H1 (cell line): ENCODE results near the gene MPRIP. TPM values are rescaled to one million over a fixed set of nuclear protein-coding genes. Genes with fewer than 3 reads are reported as not detected.

ENCODE experiments used
- CTCF ChIA-PET: fragments of 300-600 bp; sonication (Branson Sonifier 250); formaldehyde crosslinking; loops from one replicate; lab custom pipeline; 2021; ENCODE audit not compliant: partially characterized antibody; lab: Charles Lee
- POLR2A ChIA-PET: fragments of 300-600 bp; sonication (Branson Sonifier 250); formaldehyde crosslinking; loops from one replicate; lab custom pipeline; 2021; ENCODE audit warnings: inconsistent platforms; ENCODE audit not compliant: partially characterized antibody; lab: Charles Lee
- DNase-seq, 2 experiments: peaks; one replicate each; pipeline versions ENCODE4 v3.0.0 to v3.0.0-alpha.2; 2010 to 2022; ENCODE audit warnings: low spot score in 2 of 2, low read depth in 1 of 2, mixed read lengths in 1 of 2
- FAIRE-seq: peaks from 2 replicates; lab custom pipeline; 2011; peaks lifted over from hg19 to GRCh38; lab: Jason Lieb, UNC
- H2AFZ ChIP-seq: 2 replicates; pipeline ENCODE4 v1.8.1; 2012; ENCODE audit warnings: low read length, inconsistent platforms
- H2AK5ac ChIP-seq: 2 replicates; pipeline ENCODE4 v1.6.1; 2013; ENCODE audit warnings: low read depth, low read length
- H2BK120ac ChIP-seq: replicated peaks from 2 replicates; pipeline ENCODE3; 2013; ENCODE audit warnings: low read depth, low read length, inconsistent platforms
- H2BK12ac ChIP-seq: 2 replicates; pipeline ENCODE4 v1.6.1; 2013; ENCODE audit warnings: low read depth, low read length
- H2BK15ac ChIP-seq: 2 replicates; pipeline ENCODE4 v1.6.1; 2013; ENCODE audit warnings: low read length
- H2BK20ac ChIP-seq: 2 replicates; pipeline ENCODE4 v1.6.1; 2013; ENCODE audit warnings: low read length
- H2BK5ac ChIP-seq: 2 replicates; pipeline ENCODE4 v1.6.1; 2013; ENCODE audit warnings: low read depth, low read length
- H3K14ac ChIP-seq: 2 replicates; pipeline ENCODE4 v1.6.1; 2013; ENCODE audit warnings: inconsistent platforms; ENCODE audit not compliant: insufficient read length
- H3K18ac ChIP-seq: 2 replicates; pipeline ENCODE4 v1.6.1; 2013; ENCODE audit warnings: low read length; ENCODE audit errors: extremely low read depth
- H3K23ac ChIP-seq: 2 replicates; pipeline ENCODE4 v1.6.1; 2013; ENCODE audit warnings: inconsistent platforms; ENCODE audit not compliant: insufficient read length
- H3K23me2 ChIP-seq: 2 replicates; pipeline ENCODE4 v1.6.1; 2013; ENCODE audit warnings: low read depth, low read length
- H3K27ac ChIP-seq: 2 replicates; pipeline ENCODE4 v1.6.1; 2011; ENCODE audit warnings: low read depth, low read length, inconsistent platforms
- H3K27me3 ChIP-seq, 4 experiments: replicated peaks in 1 of 4; 1 replicate in 1 of 4; 2 replicates in 3 of 4; pipeline versions ENCODE4 v1.6.1 to v1.8.1; 2011 to 2013; ENCODE audit warnings: low read length in 3 of 4, mild to moderate bottlenecking in 3 of 4, inconsistent platforms in 2 of 4, mixed read lengths in 2 of 4, moderate library complexity in 1 of 4; ENCODE audit not compliant: control insufficient read depth in 3 of 4, insufficient read depth in 3 of 4; ENCODE audit errors: extremely low read depth in 1 of 4
- H3K36me3 ChIP-seq, 4 experiments: 2 replicates each; pipeline versions ENCODE4 v1.6.1 to v1.8.1; 2011 to 2013; ENCODE audit warnings: mild to moderate bottlenecking in 4 of 4, low read length in 3 of 4, moderate library complexity in 2 of 4, control low read depth in 1 of 4, inconsistent platforms in 1 of 4; ENCODE audit not compliant: insufficient read depth in 4 of 4, control insufficient read depth in 2 of 4
- H3K4ac ChIP-seq: replicated peaks from 2 replicates; pipeline ENCODE3; 2013; ENCODE audit warnings: low read length, low read depth, mixed read lengths, inconsistent platforms; ENCODE audit not compliant: insufficient read length
- H3K4me1 ChIP-seq, 4 experiments: replicated peaks in 1 of 4; 1 replicate in 1 of 4; 2 replicates in 3 of 4; pipeline versions ENCODE4 v1.6.1 to v1.8.1; 2011 to 2013; ENCODE audit warnings: low read length in 3 of 4, inconsistent platforms in 2 of 4, mixed read lengths in 1 of 4; ENCODE audit not compliant: insufficient read depth in 4 of 4, control insufficient read depth in 3 of 4
- H3K4me2 ChIP-seq, 2 experiments: 2 replicates each; pipeline versions ENCODE4 v1.6.1 to v1.8.1; 2011 to 2013; ENCODE audit warnings: low read depth in 2 of 2, low read length in 2 of 2, control low read depth in 1 of 2, inconsistent platforms in 1 of 2, mild to moderate bottlenecking in 1 of 2; ENCODE audit not compliant: insufficient read depth in 1 of 2
- H3K4me3 ChIP-seq, 4 experiments: fragments of 200-600, 300-600 bp in 1 of 4; sonication (generic), shearing (Covaris generic), sonication (Bioruptor Twin) in 1 of 4; 2 replicates each; pipeline versions ENCODE4 v1.5.1 to v1.8.1; 2011 to 2016; ENCODE audit warnings: low read length in 4 of 4, low read depth in 3 of 4, control low read depth in 2 of 4, inconsistent platforms in 2 of 4, mild to moderate bottlenecking in 2 of 4, mixed read lengths in 1 of 4, moderate library complexity in 1 of 4; ENCODE audit not compliant: insufficient read depth in 2 of 4; ENCODE audit errors: extremely low read depth in 1 of 4
- H3K56ac ChIP-seq: replicated peaks from 2 replicates; pipeline ENCODE3; 2013; ENCODE audit warnings: low read depth, mild to moderate bottlenecking, mixed read lengths, low read length, inconsistent platforms; ENCODE audit not compliant: insufficient read length
- H3K79me1 ChIP-seq: 2 replicates; pipeline ENCODE4 v1.6.1; 2013; ENCODE audit warnings: low read depth, low read length, control low read depth
- H3K79me2 ChIP-seq, 2 experiments: 2 replicates each; pipeline versions ENCODE4 v1.6.1 to v1.8.1; 2012 to 2013; ENCODE audit warnings: low read length in 2 of 2, mild to moderate bottlenecking in 2 of 2, inconsistent platforms in 1 of 2; ENCODE audit not compliant: insufficient read depth in 2 of 2, control insufficient read depth in 1 of 2
- H3K9ac ChIP-seq, 4 experiments: replicated peaks in 1 of 4; 1 replicate in 1 of 4; 2 replicates in 3 of 4; pipeline versions ENCODE4 v1.6.1 to v1.8.1; 2011 to 2013; ENCODE audit warnings: low read depth in 3 of 4, low read length in 3 of 4, control low read depth in 2 of 4, mild to moderate bottlenecking in 2 of 4, moderate library complexity in 2 of 4, inconsistent platforms in 1 of 4; ENCODE audit errors: extremely low read depth in 1 of 4
- H3K9me3 ChIP-seq, 2 experiments: 2 replicates each; pipeline versions ENCODE4 v1.6.1 to v1.8.1; 2012 to 2013; ENCODE audit warnings: mild to moderate bottlenecking in 2 of 2, moderate library complexity in 2 of 2, control low read depth in 1 of 2, inconsistent platforms in 1 of 2, low read depth in 1 of 2, low read length in 1 of 2, mixed read lengths in 1 of 2; ENCODE audit not compliant: insufficient read depth in 2 of 2
- H4K20me1 ChIP-seq, 2 experiments: replicated peaks in 1 of 2; 2 replicates each; pipeline versions ENCODE3 to v1.8.1; 2011 to 2013; ENCODE audit warnings: inconsistent platforms in 2 of 2, low read length in 2 of 2, mild to moderate bottlenecking in 1 of 2; ENCODE audit not compliant: insufficient read depth in 2 of 2, control insufficient read depth in 1 of 2
- H4K5ac ChIP-seq: 2 replicates; pipeline ENCODE4 v1.6.1; 2013; ENCODE audit warnings: low read length, low read depth, mixed read lengths, inconsistent platforms; ENCODE audit not compliant: insufficient read length
- H4K8ac ChIP-seq: 2 replicates; pipeline ENCODE4 v1.8.0; 2013; ENCODE audit warnings: mild to moderate bottlenecking, moderate library complexity, low read length, inconsistent platforms; ENCODE audit not compliant: insufficient read depth; ENCODE audit errors: extremely low read depth
- H4K91ac ChIP-seq: replicated peaks from 2 replicates; pipeline ENCODE3; 2013; ENCODE audit warnings: low read length, mixed read lengths, inconsistent platforms; ENCODE audit not compliant: insufficient read length
- MAX ChIP-seq: IDR thresholded peaks from 2 replicates; pipeline ENCODE4 v1.6.1; 2012; ENCODE audit warnings: inconsistent platforms
- NANOG ChIP-seq: IDR thresholded peaks from 2 replicates; pipeline ENCODE4 v1.6.1; 2011; ENCODE audit warnings: low read length, low read depth, mild to moderate bottlenecking, inconsistent platforms; ENCODE audit not compliant: insufficient read depth, poor library complexity, severe bottlenecking
- POU5F1 ChIP-seq: IDR thresholded peaks from 2 replicates; pipeline ENCODE4 v1.6.1; 2011; ENCODE audit warnings: low read depth, mild to moderate bottlenecking, low read length, moderate library complexity
- RNF2 ChIP-seq: fragments of 200-900, 300-1000 bp; sonication (generic); IDR thresholded peaks from 2 replicates; pipeline ENCODE4 v1.7.1; 2016; ENCODE audit warnings: borderline replicate concordance, low read depth, mild to moderate bottlenecking, antibody characterized with exemption, low read length; ENCODE audit not compliant: poor library complexity, severe bottlenecking; ENCODE audit errors: missing control alignments
- TBP ChIP-seq: IDR thresholded peaks from 2 replicates; pipeline ENCODE4 v1.6.1; 2011; ENCODE audit warnings: low read depth, low read length, improper control_type of control experiment
- YY1 ChIP-seq: IDR thresholded peaks from 2 replicates; pipeline ENCODE4 v1.6.1; 2011; ENCODE audit warnings: low read depth, mild to moderate bottlenecking, low read length
- WGBS, 2 experiments: shearing (Covaris generic) in 1 of 2; methylation state at CpG; one replicate each; pipeline versions ENCODE4 v1.1.6 to v1.1.7; 2013 to 2015; ENCODE audit warnings: low lambda C conversion rate in 2 of 2, mixed read lengths in 2 of 2, inconsistent platforms in 1 of 2, low coverage in 1 of 2, missing lambda C conversion rate in 1 of 2; ENCODE audit not compliant: insufficient replicate concordance in 2 of 2, insufficient coverage in 1 of 2, insufficient read length in 1 of 2; ENCODE audit errors: extremely low coverage in 1 of 2, missing lambda C conversion rate in 1 of 2; 5-methylcytosine and 5-hydroxymethylcytosine counted together
- polyA plus RNA-seq, 7 experiments: library from polyadenylated mRNA; depleted of rRNA in 3 of 7; stranded (reverse) in 5 of 7; unstranded in 2 of 7; fragments of >200 nt in 5 of 7; fragments of 200-250 nt in 2 of 7; gene quantifications; 1 replicate in 5 of 7; 2 replicates in 1 of 7; 4 replicates in 1 of 7; pipeline versions ENCODE4 v1.2.1 to v1.2.3, GENCODE V29; 2011 to 2013; ENCODE audit warnings: missing spikeins in 2 of 7, mixed read lengths in 2 of 7
- total RNA-seq: library from RNA; stranded (reverse); fragmentation: NEBNext Ultra II Directional; extraction: Animal tissue kit (Norgen Biotek cat#: 25700); gene quantifications from 2 replicates; pipeline ENCODE4 v1.2.1, GENCODE V29; 2021

The MPRIP gene
- total and polyA plus RNA-seq, 2 of the 8 experiments (the other 6 are each of a cell fraction or from before 2014, with no cell fraction given), result 48.6 to 146 TPM

GRCh38 chr17:17153071-17153470, 110.8 kb downstream of the MPRIP start:
- Histone ChIP-seq H3K23me2 (no peaks in the 10 kb centered on the region), H2BK5ac (no peak overlapping the region), H2AFZ (no peak overlapping the region), H3K18ac (no peak overlapping the region), H3K36me3 (peaks cover 5 to 30% (median 13%) of the 10 kb centered on the region in 4 experiments; a peak in 7 of 8 replicates), H3K79me1 (no peaks in the 10 kb centered on the region), H2BK20ac (no peak overlapping the region), H3K27ac (no peak overlapping the region; the same call in 1 of the 2 replicates), H3K9me3 (no peaks in the 10 kb centered on the region), H3K4ac (no peak overlapping the region), H3K23ac (no peak overlapping the region), H3K9ac (no peak overlapping the region), H3K4me1 (no peaks in the 10 kb centered on the region), H3K79me2 (no peaks in the 10 kb centered on the region), H4K8ac (no peak overlapping the region), H3K56ac (no peak overlapping the region), H3K27me3 (no peaks in the 10 kb centered on the region), H2BK12ac (no peak overlapping the region), H3K4me3 (no peak overlapping the region), H4K91ac (no peak overlapping the region), H2BK15ac (no peak overlapping the region), H4K5ac (no peak overlapping the region), H3K4me2 (no peak overlapping the region), H4K20me1 (peaks cover 0 to 3% of the 10 kb centered on the region in 2 experiments), H3K14ac (no peak overlapping the region), H2BK120ac (no peak overlapping the region), H2AK5ac (no peak overlapping the region)
- CTCF ChIA-PET, result interaction anchor here (0.6 to 6.8 kb wide), 3 partner anchors 10 to 46 kb away, joined by 3 to 67 read pairs (median 4); no protein-coding TSS in a partner anchor
- DNase-seq (no peak), FAIRE-seq (no peak)
- POLR2A ChIA-PET, result interaction anchor here (1.3 kb wide), 1 partner anchor 11 kb away, joined by 5 read pairs; no protein-coding TSS in a partner anchor
- TF ChIP-seq POU5F1, result no peak
- no peak for TF ChIP-seq NANOG
- no peak for TF ChIP-seq MAX
- no peak for TF ChIP-seq YY1
- no peak for TF ChIP-seq TBP
- no peak for TF ChIP-seq RNF2
- WGBS, 2 experiments, result 95% methylated on average over 9 of the region's 9 CpGs; no CpG with 5 or more reads in 1 of the 2 experiments
